NCI-H69 (cell line): ENCODE measurements around the gene LRFN5.
"Not testable (repeated sequence)": the region's sequence is repeated elsewhere in the genome, so short reads cannot be mapped to it uniquely, and the experiment has no call there.

Experiments used
- DNase-seq: peaks from one replicate; lab custom pipeline; 2025; lab: John Stamatoyannopoulos, UW

Gene LRFN5

DNA sequence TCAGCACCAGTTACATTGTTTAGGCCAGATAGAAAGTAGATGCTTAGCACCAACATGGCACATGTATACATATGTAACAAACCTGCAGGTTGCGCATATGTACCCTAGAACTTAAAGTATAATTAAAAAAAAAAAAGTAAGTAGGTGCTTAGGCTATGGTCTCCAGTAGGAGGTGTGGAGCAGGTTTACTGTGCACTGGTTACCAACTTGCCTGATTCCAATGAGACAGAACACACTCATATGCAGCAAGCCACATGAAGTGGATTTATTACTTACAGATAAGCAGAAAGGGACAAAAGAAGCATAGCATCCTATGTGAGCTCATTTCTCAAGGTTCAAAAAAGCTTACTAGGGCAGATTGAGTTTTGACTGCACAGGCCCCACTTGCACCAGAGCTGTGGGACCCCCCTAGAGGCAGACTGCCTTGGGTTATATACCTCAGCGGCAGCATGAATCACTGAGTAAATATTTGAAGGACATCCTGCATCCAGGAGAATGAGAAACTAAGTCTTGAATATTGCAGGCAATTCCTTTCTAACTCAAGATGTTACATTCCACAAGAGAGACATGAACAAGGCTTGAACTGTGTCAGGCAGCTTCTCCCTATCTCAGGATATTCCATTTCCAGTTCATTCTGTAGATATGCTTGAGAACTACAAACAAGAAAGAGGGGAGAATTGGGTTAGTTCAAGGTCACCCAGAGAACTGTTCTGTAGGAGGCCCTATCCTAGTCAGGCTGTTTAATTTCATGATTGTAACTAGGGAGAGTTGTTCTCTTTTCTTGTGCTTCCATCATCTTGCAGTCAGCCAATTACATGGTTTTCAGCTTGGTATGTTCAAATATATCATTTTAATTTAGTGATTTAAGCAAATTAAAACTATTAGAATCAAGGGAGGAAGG, 30.1 kb downstream of the LRFN5 start:
- DNase-seq: peak; percentile 31

DNA sequence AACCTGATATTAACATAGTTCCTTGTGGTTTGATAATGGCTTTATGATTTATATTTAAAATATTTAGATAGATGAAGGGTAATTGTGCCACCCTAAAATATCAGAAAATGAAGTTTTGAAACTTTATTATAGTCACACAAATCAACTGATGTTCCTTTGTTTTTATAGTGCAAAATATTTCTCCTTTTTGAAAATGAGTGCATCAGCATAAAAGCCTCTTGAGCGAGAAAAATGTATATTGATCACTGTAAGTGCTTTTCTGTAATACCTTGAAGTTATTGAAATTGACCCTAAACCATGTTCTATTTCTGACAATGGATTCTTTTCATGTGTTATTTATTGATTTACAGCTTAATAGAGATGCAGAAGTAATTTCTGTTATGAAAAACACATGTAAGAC, 35.0 kb downstream of the LRFN5 start:
- no peak for DNase-seq

DNA sequence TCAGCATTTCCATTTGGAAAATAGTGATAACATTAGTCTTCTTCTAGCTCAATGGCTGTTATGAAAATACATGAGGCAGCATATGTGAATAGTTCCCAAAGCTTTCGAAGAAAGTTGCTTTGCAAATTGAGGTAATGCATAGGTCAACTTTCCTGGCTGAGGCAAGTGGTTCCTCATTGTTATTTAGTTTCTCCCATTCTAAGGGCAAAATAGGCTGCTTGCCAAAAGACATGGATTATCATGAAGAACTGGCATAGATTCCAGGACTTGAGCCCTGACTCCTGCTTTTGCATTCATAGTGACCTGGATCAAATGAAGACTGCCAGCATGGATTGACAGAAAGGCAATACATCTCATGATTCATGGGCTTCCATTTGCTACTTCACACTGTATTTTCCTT, 35.7 kb downstream of the LRFN5 start:
- peak; percentile 38 for DNase-seq

DNA sequence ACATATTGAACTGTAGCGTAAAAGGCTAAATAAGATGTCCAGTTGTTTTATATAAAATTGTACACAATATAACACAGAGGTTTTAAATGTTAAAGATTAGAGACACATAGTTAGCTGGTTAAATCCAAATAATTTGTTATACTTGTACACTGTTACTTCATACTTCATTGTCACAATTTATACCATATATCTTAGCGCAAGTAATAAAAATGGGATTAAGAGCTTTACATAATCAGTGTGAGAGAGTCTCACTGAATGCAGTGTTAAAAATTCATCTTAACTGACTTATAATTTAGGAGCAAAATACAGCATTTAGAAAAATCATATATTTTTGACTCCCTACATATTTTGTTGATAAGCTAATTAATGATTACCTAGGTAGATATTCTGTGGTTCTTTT, 36.1 kb downstream of the LRFN5 start:
- DNase-seq: no peak

DNA sequence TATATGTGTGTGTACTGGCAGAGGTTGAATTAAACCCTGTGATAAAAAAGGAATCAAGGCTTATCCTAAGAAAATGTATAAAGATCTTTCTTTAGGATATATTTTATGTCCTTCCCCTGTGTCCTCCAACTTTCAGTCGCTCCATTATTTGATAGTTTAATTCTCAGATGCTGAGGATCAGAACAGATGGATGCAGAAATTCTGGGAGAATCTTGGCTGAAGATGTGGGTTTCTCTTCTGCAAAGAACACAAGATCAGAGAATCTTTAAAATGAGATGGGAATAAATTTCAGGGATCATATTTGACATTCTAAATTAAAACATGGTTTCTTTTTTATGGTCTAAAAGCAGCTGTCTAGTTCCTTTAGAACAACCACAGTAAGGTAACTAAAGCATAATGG, 37.9 kb downstream of the LRFN5 start:
- DNase-seq: no peak

DNA sequence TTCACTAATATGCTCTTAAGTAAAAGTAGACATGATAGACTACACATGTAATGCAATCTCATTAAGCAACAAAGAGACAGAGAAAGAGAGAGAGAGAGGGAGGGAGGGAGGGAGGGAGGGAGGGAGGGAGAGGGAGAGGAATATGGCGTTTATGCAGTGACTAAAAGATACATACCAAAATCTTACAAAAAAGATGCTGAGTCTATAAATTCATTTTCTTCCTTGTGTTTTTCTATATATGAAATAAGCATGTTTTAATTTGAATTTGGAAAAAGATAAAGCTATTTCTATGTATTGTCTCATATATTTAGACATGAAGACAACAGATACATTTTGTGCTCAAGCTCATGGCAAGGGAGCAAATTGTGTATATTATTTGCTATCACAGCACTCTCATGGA, 44.1 kb downstream of the LRFN5 start:
- DNase-seq: no peak

DNA sequence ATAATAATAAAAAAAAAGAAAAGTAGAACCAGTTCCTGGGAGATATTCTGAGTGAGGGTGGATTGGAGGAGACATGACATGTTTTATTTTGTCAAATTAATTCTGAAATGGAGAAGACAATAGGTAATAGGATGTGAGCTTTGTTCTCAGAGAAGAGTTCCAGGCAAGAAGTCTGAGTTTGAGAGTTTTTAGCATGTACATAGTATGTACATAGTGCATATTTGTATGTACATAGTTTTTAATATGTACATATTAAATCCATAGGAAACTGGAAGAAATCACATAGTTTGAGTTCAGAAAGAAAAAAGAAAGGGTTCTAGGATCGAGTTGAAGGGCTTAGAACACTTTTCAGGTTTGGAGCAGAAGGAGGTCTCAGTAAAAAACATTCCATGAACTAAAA, 47.5 kb downstream of the LRFN5 start:
- no peak for DNase-seq

DNA sequence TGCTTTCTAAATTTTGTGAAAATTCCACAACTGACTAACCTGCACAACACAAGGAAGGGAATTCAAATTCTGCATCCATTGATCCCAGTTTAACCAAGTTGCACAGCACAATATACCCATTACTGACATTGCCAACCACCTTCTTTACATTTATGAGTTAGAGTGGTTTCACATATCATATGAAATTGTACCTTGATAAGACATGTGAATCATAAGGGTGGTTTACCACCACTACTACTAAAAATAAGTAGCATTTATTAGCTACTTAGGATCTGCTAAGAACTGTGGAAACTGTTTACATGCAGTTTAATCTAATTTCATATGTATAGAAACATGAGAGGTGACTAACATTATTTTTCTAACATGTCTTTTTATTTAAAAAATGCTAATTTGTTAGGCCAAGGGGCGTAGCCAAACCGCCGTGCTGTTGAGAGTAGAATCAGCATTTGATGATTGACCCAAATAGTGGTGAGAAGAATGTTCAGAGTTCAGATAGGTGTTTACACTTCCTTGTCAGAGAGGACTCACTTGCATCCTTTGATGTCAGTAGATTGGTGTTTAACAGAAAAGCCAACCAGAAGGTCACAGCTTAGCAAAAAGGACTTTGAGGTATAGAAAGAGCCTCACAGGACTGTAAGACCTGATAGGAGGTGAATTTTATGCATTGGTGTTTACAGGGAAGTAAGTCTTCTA, 56.2 kb downstream of the LRFN5 start:
- no peak for DNase-seq

DNA sequence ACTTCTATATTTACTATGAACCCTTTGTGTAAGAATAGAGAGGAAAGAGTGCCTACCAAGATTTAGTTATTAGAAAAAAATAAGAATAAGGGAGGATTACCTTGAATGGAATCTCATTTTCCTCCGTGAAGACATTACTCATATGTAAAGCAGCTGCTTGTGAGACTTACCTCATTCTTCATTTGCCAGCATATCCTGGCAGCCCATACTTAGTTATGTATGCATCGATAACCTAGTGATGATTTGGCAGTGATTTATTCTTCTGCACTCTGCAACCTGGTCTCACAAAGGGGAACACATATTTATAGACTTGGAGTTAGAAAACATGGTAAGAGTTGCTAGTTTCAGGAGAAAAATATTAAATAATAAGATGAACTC, 56.8 kb downstream of the LRFN5 start:
- DNase-seq: no peak

DNA sequence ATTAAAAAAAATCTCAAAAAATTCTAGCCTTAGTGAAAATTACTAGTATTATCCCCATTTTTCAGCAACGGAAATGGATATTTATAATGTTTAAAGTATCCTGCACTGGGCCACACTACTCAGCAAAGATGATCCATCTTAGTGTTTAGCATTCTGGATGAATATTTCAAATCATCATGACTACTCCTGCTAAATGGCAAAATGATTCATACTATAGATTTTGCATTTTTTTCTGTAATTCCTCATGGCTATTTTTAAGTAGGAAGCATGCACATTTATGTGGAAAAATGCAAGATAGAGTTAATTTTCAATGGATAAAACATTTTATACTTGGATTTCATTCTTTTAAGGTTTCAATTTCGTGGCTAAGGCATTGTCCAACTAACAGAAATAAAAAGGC, 59.6 kb downstream of the LRFN5 start:
- no peak for DNase-seq

DNA sequence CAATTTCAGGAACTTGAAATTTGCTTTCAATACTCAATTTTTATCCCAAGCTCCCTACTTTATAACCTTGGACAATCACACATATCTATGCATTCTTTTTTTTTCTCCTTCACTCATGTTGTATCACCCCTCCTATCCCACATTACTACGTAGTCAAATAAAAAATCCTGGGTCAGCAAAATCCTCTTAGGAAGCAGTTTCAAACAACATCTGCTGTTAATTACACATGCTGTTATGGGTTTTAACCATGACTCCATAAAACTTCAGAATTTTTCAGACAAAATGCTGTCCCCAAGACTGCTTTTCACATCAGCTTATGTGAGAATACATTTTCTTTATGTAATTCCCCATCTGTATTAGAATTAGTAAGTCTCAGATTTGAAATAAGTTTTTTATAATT, 61.7 kb downstream of the LRFN5 start:
- DNase-seq: peak; percentile 26

DNA sequence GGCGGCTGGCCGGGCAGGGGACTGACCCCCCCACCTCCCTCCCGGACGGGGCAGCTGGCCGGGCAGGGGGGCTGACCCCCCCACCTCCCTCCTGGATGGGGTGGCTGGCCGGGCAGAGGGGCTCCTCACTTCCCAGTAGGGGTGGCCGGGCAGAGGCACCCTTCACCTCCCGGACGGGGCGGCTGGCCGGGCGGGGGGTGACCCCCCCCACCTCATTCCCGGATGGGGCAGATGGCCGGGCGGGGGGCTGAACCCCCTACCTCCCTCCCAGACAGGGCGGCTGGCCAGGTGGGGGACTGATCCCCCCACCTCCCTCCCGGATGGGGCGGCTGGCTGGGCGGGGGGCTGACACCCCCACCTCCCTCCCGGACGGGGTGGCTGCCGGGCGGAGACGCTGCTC, 66.9 kb downstream of the LRFN5 start:
- not testable (repeated sequence) for DNase-seq

DNA sequence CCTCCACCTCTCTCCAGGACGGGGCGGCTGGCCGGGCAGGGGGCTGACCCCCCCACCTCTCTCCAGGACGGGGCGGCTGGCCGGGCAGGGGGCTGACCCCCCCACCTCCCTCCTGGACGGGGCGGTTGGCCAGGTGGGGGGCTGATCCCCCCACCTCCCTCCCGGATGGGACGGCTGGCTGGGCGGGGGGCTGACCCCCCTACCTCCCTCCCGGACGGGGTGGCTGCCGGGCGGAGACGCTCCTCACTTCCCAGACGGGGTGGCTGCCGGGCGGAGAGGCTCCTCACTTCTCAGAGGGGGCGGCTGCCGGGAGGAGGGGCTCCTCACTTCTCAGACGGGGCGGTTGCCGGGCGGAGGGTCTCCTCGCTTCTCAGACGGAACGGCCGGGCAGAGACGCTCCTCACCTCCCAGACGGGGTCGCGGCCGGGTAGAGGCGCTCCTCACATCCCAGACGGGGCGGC, 67.9 kb downstream of the LRFN5 start:
- not testable (repeated sequence) for DNase-seq

DNA sequence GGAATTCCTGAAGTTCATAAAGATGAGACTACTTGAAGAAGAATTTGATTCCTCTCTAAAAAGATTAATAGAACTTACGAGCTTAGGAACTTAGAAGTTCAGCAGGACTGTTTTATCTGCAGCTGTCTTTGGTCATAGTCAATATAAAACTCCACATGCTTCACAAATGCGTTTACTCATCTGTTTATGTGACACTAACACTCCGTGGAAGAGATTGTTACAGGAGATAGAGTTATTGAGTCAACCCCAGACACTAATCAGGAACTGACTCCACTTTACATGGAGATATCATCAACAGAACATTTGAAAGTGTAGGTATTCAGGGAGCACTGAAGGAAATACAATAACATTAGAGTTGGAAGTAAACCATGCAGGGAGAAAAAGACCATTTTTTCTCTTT, 92.8 kb downstream of the LRFN5 start:
- no peak for DNase-seq

DNA sequence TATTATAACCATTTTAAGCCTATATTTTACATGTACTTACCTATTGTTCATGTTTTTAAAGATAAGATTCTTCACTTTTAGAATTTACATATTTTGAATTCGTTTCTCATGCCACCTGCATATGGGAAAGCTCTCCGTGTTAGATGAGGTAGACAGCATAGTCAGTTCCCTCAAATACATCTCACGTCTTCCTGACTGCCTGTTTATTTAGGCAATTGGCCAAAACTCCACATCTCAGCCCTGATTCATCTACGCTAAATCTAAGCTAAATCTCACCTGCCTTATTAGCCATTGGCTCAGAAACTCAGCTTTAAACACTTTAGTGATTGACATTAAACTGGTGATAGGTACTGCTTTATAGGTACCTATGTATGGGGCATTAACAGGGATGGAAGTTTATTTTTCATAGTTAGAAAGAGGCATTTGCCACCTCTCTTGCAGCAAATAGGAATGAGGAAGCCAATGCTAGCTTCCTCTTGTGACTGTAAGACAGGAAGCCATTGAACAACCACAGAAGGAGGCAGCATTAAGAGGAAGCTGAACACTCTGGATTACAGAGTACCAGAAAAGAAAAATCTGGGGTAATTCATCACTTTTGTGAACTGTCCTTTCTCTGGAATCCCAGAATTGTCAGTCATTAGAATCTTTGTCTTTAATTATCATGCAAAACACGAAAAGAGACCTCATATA, 111.9 kb downstream of the LRFN5 start:
- peak; percentile 87 for DNase-seq

DNA sequence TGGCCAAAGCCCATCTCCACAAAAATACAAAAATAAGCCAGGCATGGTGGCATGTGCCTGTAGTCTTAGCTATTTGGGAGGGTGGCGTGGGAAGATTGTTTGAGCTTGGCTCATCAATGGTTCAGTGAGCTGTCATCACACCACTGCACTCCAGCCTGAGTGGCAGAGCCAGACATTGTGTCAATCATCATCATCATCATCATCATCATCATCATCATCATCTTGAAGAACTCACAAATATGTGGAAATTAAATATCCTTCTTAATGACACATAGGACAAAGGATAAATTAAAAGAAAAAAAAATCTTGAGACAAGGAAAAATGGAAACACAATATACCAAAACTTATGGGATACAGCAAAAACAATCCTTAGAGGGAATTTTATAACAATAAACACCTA, 132.5 kb downstream of the LRFN5 start:
- DNase-seq: no peak

DNA sequence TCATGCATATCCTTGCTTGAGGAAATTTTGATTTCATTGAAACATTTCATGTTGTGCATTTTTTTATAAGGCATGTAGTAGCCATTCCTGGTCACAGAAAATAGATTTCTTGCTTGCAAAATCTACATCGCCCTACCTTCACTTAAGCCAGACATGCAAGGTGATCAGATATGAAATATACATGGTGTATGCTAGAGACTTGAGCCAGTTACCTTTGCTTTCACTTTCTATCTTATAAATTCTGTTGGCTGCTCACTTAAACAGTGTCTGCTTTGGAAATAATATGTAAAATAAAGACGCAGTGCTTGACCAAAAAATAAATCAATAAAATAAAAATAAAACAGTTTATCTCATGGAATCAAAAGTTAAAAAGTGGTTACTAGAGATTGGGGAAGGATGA, 136.5 kb downstream of the LRFN5 start:
- no peak for DNase-seq

DNA sequence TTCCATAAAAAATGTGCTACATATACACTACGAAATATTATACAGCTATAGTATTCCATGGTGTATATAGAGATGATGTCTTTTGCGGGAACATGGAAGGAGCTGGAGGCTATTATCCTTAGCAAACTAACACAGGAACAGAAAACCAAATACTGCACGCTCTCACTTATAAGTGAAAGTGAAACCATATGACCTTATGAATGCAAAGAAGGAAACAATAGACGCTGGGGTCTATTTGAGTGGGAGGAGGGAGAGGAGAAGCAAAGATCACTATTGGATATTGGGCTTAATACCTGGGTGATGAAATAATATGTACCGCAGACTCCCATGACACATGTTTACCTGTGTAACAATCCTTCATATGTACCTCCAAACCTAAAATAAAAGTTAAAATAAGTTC, 142.8 kb downstream of the LRFN5 start:
- DNase-seq: peak; percentile 60

DNA sequence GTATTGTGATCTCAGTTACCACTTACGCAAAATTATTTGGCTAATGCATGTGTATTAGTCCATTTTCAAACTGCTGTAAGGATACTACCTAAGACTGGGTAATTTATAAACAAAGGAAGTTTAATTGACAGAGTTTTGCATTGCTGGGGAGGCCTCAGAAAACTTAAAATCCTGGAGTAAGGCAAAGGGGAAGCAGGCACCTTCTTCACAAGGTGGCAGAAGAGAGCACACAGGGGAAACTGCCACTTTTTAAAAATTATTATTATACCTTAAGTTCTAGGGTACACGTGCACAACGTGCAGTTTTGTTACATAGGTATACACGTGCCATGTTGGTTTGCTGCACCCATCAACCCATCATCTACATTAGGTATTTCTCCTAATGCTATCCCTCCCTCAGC, 143.9 kb downstream of the LRFN5 start:
- not testable (repeated sequence) for DNase-seq

DNA sequence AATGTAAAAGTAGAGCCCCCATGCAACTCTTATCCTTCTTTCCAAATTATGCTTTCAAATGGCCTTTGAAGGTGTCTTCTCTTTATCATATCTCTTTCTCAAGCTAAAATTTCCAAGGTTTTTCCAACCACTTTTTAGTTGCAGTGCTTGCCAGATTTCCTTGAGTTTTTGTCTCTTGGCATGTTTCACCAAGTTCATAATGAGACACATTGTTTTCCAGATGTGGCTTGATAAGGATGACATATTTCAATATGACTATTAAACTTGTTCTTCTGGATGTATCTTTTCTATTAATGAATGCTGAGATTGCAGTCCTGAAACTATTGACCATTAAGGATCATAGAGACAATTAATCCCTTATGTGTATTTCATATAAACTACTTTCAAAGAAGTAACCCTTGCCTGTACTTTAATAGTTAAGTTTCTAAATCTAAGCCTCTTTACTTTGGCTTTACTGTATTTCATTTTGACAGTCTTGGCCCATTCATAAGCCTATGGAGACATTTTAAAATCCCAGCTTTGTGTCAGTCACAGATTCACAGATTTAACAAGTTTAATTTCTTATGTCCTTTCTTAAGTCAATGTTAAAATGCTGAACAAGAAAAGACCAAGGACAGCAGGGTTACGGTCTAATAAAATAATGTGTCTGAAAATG, 151.5 kb downstream of the LRFN5 start:
- no peak for DNase-seq

DNA sequence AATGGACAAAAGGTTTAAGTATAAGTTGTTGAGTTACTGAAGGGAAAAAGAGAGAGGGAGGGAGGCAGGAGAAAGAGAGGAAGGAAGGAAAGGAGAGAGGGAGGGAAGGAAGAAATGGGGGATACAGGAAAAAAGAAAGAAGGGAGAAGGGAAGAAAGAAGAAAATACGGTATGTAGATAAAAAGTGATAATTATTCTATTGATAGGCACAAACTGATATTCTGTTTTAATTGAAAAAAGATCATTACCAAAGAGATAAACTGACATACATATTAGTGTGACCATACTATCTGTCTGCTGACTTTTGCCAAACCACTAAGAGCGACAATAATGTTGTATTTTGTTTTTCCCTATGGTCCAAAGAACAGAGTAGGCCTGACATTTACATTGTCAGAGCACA, 154.5 kb downstream of the LRFN5 start:
- DNase-seq: no peak

DNA sequence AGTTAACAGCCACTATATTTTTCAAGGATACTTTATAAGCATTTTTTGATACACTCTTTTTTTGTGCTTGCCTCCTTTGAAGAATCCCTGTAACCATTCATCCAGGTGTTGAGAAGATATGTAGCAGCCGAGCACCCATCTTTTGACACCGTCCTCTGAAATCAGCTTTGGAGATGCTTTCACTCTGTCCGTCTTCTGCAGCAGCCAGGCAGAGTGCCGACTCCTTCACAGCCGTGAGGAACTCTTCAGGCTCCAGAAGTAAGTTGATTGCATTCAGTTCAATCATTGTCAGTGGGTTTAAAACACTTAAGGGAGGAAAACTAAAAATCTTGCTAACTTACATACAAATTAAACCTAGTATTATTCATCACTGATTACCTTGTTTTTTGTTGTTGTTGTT, 160.1 kb downstream of the LRFN5 start:
- no peak for DNase-seq
